ENCODE data around the gene CARD10. TPM values are rescaled to one million over a fixed set of nuclear protein-coding genes. Genes with fewer than 3 reads are reported as not detected.

CARD10 gene
- total RNA-seq, 1 donor from 2014 or later: 1.5 TPM

DNA sequence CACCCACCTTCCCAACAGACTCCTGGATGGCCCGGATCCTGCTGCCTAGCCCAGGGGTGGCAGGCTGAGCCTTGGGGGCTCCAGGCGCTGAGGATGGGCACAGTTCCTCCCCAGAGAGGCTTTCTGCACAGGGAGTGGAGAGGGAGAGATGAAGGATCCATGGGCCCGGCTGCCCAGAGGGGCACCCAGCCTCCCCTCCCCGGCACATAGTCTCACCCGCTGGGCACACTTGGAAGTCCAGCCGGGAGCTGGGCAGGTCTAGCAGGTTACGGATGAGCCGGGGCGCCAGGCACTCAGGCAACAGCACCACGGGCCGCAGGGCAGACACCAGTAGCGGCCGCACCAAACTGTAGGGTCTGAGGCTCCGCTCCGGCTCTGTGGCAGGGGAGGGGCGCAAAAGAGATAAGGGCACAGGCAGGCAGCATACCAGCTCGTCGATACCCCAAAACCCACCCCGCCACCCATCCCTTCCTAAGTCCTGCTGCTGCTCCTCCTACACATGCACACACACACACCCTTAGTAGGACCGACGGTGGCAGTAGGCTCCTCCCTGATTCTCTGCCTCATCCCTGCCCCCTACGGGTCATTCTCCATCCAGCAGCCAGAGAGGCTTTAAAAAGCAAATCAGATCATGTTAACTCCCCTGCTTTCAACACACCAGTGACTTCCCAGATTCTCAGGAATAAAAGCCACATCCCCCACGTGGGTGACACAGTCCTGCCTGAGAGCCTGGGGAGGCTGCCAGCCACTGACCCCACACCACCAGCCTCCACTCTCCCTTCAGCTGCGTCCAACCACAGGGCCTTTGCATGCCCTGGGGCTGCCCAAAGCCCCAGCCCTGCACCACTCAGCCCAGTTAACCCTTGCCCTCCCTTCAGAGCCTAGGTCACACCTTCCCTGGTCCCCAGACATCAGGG lies 26.5 kb downstream of the CARD10 start:
- peak overlapping the region; percentile 89 for H3K27ac Mint-ChIP-seq

DNA sequence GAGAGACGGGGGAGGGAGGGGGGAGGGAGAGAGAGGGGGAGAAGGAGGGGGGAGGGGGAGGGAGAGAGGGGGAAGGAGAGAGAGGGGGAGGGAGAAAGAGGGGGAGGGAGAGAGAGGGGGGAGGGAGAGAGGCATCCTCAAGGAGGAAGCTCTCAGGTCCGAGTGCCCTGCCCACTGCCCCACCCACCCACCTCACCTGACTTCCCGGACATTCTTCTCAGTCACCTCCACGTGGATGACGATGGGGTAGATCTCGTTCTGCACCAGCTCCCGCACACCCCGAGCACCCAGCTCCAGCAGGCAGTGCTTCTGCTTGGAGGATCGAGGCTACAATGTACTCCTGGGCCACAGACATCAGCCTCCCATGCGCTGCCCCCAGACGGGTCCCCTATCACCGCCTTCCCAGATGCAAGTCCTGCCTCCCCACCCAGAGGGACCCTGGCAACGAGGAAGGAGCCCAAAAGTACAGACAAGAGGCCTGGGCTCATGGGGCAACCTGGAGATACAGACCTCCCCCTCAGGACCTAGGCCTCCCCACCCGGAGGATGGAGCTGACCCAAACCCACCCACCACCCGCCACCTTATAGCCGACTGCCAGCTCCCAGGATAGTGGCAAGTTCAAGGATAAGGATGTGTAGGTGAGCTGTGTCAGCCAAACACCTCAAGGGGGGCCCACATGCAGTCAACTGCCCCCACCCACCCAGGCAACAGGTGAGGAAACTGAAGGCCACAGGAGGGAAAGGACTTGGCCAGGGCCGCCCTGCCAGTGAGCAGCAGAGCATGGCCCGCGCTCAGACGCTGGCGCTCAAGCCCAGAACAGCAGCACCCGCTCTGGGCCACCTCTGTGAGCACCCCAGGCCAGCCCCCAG lies 27.4 kb downstream of the CARD10 start:
- no peak for DNase-seq (ENCODE audit: low spot score)
- no peaks in the 10 kb centered on the region for H3K36me3 Mint-ChIP-seq
- no peak for TF ChIP-seq EZH2phosphoT487 (IDR thresholded peaks at IDR 0.05)
- no peak for TF ChIP-seq CTCF (IDR thresholded peaks at IDR 0.05)
- no peak for TF ChIP-seq EZH2 (IDR thresholded peaks at IDR 0.05)
- Histone ChIP-seq H3K27me3 (no peaks in the 10 kb centered on the region), H3K27ac (no peak overlapping the region), H3K4me2 (no peak overlapping the region), H4K20me1 (ENCODE audit: low read depth) (no peaks in the 10 kb centered on the region), H3K9me3 (ENCODE audit: low read depth) (no peaks in the 10 kb centered on the region), H3K9ac (no peak overlapping the region), H3K4me3 (no peak overlapping the region), H3K79me2 (ENCODE audit: low read depth) (no peaks in the 10 kb centered on the region), H2AFZ (replicated peaks) (no peak overlapping the region), H3K4me1 (peaks cover 9% of the 10 kb centered on the region), H3F3A (ENCODE audit: low read depth) (peaks cover 3% of the 10 kb centered on the region), H3K36me3 (no peaks in the 10 kb centered on the region)
- H3K27me3 Mint-ChIP-seq (ENCODE audit: insufficient read depth, low read depth): peaks cover 15% of the 10 kb centered on the region
- no peak overlapping the region for H3K27ac Mint-ChIP-seq
- no peak overlapping the region for H3K4me3 Mint-ChIP-seq
- no peaks in the 10 kb centered on the region for H3K9me3 Mint-ChIP-seq
- peaks cover 36% of the 10 kb centered on the region for H3K4me1 Mint-ChIP-seq

More for the DNA sequence above, 26.5 kb downstream of the CARD10 start:
- H3K4me1 ChIP-seq: no peaks in the 10 kb centered on the region
- H3K27me3 Mint-ChIP-seq (ENCODE audit: insufficient read depth, low read depth): peaks cover 16% of the 10 kb centered on the region
- DNase-seq (ENCODE audit: low spot score): peak; percentile 70
- H3K4me3 Mint-ChIP-seq: no peak overlapping the region
- no peaks in the 10 kb centered on the region for H3K27me3 ChIP-seq
- H3K36me3 ChIP-seq: no peaks in the 10 kb centered on the region
- no peaks in the 10 kb centered on the region for H3K9me3 ChIP-seq (ENCODE audit: low read depth)
- H3K4me1 Mint-ChIP-seq: peaks cover 33% of the 10 kb centered on the region
- TF ChIP-seq EZH2 (IDR thresholded peaks at IDR 0.05) (no peak), EZH2phosphoT487 (IDR thresholded peaks at IDR 0.05) (no peak), CTCF (IDR thresholded peaks at IDR 0.05) (peak; percentile 64)
- H3F3A ChIP-seq (ENCODE audit: low read depth): no peaks in the 10 kb centered on the region
- H4K20me1 ChIP-seq (ENCODE audit: low read depth): no peaks in the 10 kb centered on the region
- no peak overlapping the region for H2AFZ ChIP-seq (replicated peaks)
- H3K36me3 Mint-ChIP-seq: peaks cover 2% of the 10 kb centered on the region
- H3K4me3 ChIP-seq: no peak overlapping the region
- no peak overlapping the region for H3K4me2 ChIP-seq
- H3K27ac ChIP-seq: no peak overlapping the region
- no peak overlapping the region for H3K9ac ChIP-seq
- H3K79me2 ChIP-seq (ENCODE audit: low read depth): no peaks in the 10 kb centered on the region
- no peaks in the 10 kb centered on the region for H3K9me3 Mint-ChIP-seq

GRCh38 chr22:37491106-37491505 lies 28.1 kb downstream of the CARD10 start:
- Mint-ChIP-seq H3K4me1 (peaks cover 38% of the 10 kb centered on the region), H3K9me3 (no peaks in the 10 kb centered on the region), H3K36me3 (no peaks in the 10 kb centered on the region), H3K4me3 (no peak overlapping the region), H3K27me3 (ENCODE audit: insufficient read depth, low read depth) (peaks cover 17% of the 10 kb centered on the region), H3K27ac (peak overlapping the region; percentile 64)
- TF ChIP-seq EZH2phosphoT487 (IDR thresholded peaks at IDR 0.05): no peak
- no peak for TF ChIP-seq CTCF (IDR thresholded peaks at IDR 0.05)
- TF ChIP-seq EZH2 (IDR thresholded peaks at IDR 0.05): no peak
- Histone ChIP-seq H3K4me1 (peaks cover 14% of the 10 kb centered on the region), H3K4me2 (no peak overlapping the region), H4K20me1 (ENCODE audit: low read depth) (no peaks in the 10 kb centered on the region), H3K9ac (no peak overlapping the region), H3K4me3 (no peak overlapping the region), H3K36me3 (no peaks in the 10 kb centered on the region), H3K9me3 (ENCODE audit: low read depth) (no peaks in the 10 kb centered on the region), H3K27ac (no peak overlapping the region), H3K79me2 (ENCODE audit: low read depth) (no peaks in the 10 kb centered on the region), H3F3A (ENCODE audit: low read depth) (peaks cover 8% of the 10 kb centered on the region), H2AFZ (replicated peaks) (no peak overlapping the region), H3K27me3 (no peaks in the 10 kb centered on the region)
- no peak for DNase-seq (ENCODE audit: low spot score)

Data from neural progenitor cell (in vitro differentiated cells).